TTC549 (cell line): ENCODE measurements around the gene ATP5IF1.

Source experiments
- FAIRE-seq: peaks from 2 replicates; lab custom pipeline; 2012; peaks lifted over from hg19 to GRCh38; lab: Jason Lieb, UNC

ATP5IF1 gene

GRCh38 chr1:28236656-28237322, 865 bp downstream of the ATP5IF1 start:
- no peak for FAIRE-seq

GRCh38 chr1:28239004-28239403, 3.1 kb downstream of the ATP5IF1 start:
- no peak for FAIRE-seq

DNA sequence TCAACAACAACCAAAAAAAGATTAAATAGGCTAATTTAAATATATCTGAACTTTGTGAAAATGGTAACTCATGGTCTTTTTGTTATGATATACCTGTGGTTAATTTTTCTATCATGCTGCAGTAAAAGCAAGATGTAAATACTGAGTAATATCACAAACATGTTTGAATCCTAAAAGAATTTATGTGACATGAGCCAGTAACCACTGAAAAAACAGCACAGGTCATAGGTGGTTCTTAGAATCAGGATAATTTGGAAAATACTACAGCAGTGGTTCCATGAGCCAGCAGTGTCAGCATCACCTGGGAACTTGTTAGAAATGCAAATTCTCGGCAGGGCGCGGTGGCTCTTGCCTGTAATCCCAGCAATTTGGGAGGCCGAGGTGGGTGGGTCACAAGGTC, 4.1 kb downstream of the ATP5IF1 start:
- FAIRE-seq = no peak

- FAIRE-seq = no peak
These were observed 5.8 kb downstream of the ATP5IF1 start for GRCh38 chr1:28241638-28242241.

DNA sequence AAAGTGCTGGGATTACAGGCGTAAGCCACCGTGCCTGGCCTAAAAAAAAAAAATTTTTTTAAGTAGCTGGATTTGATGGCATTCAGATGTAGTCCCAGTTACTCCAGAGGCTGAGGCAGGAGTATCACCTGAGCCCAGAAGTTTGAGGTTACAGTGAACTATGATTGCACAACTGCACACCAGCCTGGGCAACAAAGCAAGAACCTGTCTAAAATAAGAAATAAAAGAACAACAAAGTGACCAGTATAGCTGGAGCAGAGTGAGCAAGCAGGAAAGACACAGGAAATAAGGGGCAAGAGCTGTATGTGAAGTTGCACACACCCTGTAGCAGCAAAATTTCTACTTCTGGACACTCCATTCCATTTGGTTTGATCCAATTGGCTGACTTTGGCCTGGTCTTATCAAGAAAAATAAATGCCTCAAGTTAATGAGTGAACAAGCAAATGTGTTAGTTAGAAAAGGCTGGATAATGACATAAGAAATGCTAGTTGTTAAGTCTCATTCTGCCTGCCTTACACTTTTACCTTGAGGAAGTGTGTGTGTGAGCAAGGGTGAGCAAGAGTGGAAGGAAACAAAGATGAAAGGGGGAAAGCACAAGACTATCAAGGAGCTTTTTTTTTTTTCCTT, 7.9 kb downstream of the ATP5IF1 start:
- no peak for FAIRE-seq

GRCh38 chr1:28244549-28245251, 8.8 kb downstream of the ATP5IF1 start:
- no peak for FAIRE-seq

GRCh38 chr1:28246427-28246832, 10.5 kb downstream of the ATP5IF1 start:
- no peak for FAIRE-seq

- FAIRE-seq = no peak
These were observed 11.8 kb downstream of the ATP5IF1 start for GRCh38 chr1:28247612-28248272.

DNA sequence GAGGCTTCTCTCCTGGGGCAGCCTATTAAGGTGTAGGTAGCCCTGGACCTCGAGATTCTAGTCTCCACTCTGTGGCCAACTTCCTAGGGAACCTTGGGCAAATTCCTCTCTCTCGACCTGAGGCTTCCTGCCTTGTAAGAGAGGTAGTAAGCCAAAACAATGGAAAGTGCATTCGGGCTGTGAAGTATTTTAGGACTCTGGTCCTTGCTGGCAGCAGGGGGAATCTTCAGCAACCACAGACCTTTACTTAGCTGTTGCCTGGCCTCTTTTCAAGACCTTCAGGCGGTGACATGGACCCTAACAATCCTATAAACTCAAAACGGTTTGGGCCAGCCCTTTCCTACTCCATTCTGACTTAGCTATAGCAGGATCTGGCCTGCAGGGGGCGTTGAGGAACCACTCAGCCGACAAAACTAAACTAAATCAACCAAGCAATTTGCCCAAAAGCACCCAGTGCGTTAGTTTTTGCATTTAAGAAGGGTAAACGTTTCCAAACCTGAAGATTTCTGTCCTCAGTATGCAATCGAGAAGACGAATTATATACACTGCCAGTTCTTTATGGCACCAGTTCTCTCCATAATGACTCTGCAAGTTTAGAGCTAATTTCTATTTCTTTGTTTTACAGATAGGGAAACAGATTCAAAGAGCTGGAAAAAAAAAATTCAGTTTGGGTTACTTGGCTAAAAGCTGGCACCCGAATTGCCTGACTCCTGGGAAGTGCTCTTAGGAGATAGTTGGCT, 12.5 kb downstream of the ATP5IF1 start:
- FAIRE-seq = peak; percentile 70

GRCh38 chr1:28249013-28249865, 13.3 kb downstream of the ATP5IF1 start:
- FAIRE-seq = no peak

DNA sequence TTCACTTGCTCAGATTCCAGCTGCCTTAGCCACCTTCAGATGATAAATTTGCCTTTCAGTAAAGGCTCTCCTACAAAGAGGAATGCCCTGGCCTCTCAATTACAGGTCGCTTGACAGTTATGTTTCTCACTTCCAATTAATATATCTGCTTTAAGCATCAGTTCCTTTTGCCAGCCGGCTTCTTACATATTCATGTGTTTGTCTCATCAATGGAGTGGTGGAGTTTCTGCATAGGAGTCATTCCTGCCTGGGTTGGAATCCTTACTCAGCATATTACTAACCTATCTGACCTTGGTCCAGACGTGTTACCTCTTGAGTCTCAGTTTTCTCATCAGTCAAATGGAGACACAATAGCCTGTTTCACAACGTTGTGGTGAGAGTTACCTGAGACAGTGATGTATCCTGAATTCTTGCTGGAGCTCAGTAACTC, 14.0 kb downstream of the ATP5IF1 start:
- FAIRE-seq = no peak

DNA sequence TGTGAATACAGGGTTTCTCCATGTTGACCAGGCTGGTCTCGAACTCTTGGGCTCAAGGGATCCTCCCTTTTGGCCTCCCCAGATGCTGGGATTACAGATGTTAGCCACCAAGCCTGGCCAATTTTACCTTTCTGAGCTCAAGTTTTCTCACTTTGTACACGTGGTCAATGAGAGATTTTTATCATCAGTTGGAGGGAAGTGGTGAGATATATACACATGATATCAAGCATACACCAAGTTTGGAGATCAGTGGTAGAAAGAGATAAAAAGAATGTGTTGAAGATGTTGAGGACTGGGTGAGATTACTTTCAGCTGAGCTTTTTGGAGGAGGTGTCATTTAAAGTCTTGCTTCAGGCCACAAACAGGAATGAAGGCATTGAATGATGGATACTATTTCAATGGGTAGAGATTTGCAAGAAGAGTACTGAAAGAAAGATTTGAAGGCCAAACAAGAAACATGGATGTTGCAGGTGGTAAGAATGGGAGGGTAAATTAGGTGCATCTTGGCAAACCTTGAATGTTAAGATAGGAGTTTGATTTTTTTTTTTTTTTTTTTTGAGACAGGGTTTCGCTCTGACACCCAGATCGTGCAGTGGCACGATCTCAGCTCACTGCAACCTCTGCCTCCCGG, 20.4 kb downstream of the ATP5IF1 start:
- no peak for FAIRE-seq

GRCh38 chr1:28257736-28258135, 21.8 kb downstream of the ATP5IF1 start:
- no peak for FAIRE-seq

DNA sequence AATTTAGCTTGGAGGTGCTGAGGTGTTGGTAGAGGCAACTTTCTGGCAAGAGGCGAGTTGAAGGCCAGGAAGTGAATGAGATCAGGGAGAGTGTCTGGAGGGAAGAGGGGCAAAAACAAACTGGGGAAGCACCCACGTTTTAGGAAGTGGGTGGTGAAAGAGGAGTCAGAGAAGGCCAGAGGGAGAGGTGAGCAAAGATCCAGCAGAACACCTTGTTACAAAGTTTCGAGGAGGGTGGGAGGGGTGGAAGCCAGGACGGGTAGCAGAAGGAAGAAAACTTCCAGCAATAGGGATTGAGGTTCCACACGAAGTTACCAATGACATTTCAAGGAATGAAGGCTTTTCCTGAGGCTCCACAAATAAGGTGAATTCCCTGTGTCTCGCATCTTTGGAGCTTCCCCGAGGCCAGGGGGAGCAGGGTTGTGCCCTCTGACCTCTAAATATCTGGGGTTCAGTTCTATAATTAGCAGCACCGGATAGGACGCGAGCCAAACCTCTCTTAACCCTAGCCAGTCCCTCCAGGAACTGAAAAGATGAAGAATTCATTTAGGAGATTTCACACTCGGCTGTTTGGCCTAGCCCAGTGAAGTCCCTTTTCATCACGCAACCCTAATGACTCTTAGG, 22.8 kb downstream of the ATP5IF1 start:
- FAIRE-seq = no peak

GRCh38 chr1:28259252-28259933, 23.5 kb downstream of the ATP5IF1 start, which contains the start of gene SESN2:
Gene SESN2 (plus strand): TSS chr1:28259518. CDS start chr1:28259848, 330 bp downstream.
- peak; percentile 93 for FAIRE-seq

GRCh38 chr1:28259934-28260802, 24.2 kb downstream of the ATP5IF1 start:
- no peak for FAIRE-seq

GRCh38 chr1:28260803-28261174, 24.9 kb downstream of the ATP5IF1 start:
- no peak for FAIRE-seq

GRCh38 chr1:28264897-28265296, 29.0 kb downstream of the ATP5IF1 start:
- FAIRE-seq = no peak
